Activated CD4-positive, alpha-beta T cell treated with anti-CD3 and anti-CD28 coated beads for 48 hours (primary cell): ENCODE measurements around the gene DMBT1.
"Not testable (repeated sequence)": the region's sequence is repeated elsewhere in the genome, so short reads cannot be mapped to it uniquely, and the experiment has no call there.

ENCODE experiments used
- DNase-seq: peaks from one replicate; pipeline ENCODE4 v3.0.0-alpha.2; 2020

The DMBT1 gene

GRCh38 chr10:122588381-122588780 lies 27.8 kb downstream of the DMBT1 start:
- DNase-seq, result no peak

GRCh38 chr10:122590153-122590552 lies 29.6 kb downstream of the DMBT1 start:
- DNase-seq, result no peak

- no peak for DNase-seq
Measured at GRCh38 chr10:122591736-122592135, 31.2 kb downstream of the DMBT1 start.

- DNase-seq, result no peak
Measured at GRCh38 chr10:122592161-122592560, 31.6 kb downstream of the DMBT1 start.

GRCh38 chr10:122617476-122618270 lies 57.1 kb downstream of the DMBT1 start:
- DNase-seq, result no peak

GRCh38 chr10:122618461-122619165 lies 58.1 kb downstream of the DMBT1 start:
- DNase-seq, result no peak

GRCh38 chr10:122620961-122621360 lies 60.4 kb downstream of the DMBT1 start:
- not testable (repeated sequence) for DNase-seq

GRCh38 chr10:122624546-122624945 lies 64.0 kb downstream of the DMBT1 start:
- DNase-seq, result no peak

- no peak for DNase-seq
Measured at GRCh38 chr10:122630526-122630925, 70.0 kb downstream of the DMBT1 start.

GRCh38 chr10:122632031-122632430 lies 71.5 kb downstream of the DMBT1 start:
- DNase-seq, result no peak

GRCh38 chr10:122632576-122632975 lies 72.0 kb downstream of the DMBT1 start:
- DNase-seq, result no peak

GRCh38 chr10:122636953-122637352 lies 76.4 kb downstream of the DMBT1 start:
- no peak for DNase-seq

GRCh38 chr10:122637376-122637775 lies 76.8 kb downstream of the DMBT1 start:
- DNase-seq, result no peak

- no peak for DNase-seq
Measured at GRCh38 chr10:122638106-122638505, 77.6 kb downstream of the DMBT1 start.

GRCh38 chr10:122639801-122640200 lies 79.2 kb downstream of the DMBT1 start:
- DNase-seq, result no peak

GRCh38 chr10:122640921-122641320 lies 80.4 kb downstream of the DMBT1 start:
- DNase-seq, result no peak

- DNase-seq, result no peak
Measured at GRCh38 chr10:122642726-122643605, 82.4 kb downstream of the DMBT1 start.

GRCh38 chr10:122643931-122644534 lies 83.5 kb downstream of the DMBT1 start:
- no peak for DNase-seq

- no peak for DNase-seq
Measured at GRCh38 chr10:122646511-122647382, 86.2 kb downstream of the DMBT1 start.

GRCh38 chr10:122647383-122647968 lies 86.9 kb downstream of the DMBT1 start:
- no peak for DNase-seq
